ENCODE data around the gene GALNT14.

GALNT14 gene

DNA sequence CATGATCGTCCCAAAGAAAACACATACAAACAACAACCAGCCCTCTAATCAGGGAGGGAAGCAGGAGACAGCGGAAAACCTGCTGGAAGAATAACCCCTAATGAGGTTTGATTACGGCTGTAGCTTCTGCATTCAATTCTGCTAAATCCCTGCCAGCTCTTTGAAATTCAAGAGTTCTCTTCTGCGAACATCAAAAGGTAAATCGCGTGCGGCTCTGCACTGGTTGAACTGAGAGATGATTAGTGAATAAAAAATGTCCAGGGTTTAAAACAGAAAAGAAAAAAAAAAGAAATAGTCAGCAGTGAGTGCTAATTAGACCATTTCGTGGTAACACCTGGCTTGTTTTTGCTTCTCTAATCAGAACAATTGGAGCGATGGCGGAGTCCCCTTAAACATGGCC is 178.0 kb downstream of the GALNT14 start:
- TF ChIP-seq JUND (IDR thresholded peaks at IDR 0.05; ENCODE audit: low read depth), result no peak
- DNase-seq (ENCODE audit: low read depth in 1 of 2, low spot score in 1 of 2), result no peak
- in situ Hi-C loops (cut with HindIII; ENCODE audit: low pct_unique_long_range_greater_than_20kb, low sequenced_read_pairs), result no loop called here

DNA sequence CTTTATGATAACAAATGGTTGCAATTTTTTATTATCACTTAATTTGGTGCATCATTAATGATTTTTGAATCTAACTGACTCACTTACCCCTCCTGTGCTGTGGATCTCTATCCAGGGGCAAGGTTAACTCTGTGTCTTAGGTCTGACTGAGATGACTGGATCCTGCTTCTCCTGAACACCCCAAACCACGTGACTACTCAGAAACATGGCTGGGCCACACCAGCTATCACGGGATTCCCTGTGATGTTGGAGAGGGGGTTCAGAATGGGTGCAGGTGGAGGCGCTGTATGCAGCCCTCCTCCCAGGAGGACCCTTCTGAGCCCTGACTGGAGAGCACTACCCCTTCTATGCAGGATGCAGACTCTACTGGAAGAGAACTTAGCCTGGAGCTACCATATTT is 178.6 kb downstream of the GALNT14 start:
- no peak for TF ChIP-seq JUND (IDR thresholded peaks at IDR 0.05; ENCODE audit: low read depth)
- in situ Hi-C loops (cut with HindIII; ENCODE audit: low pct_unique_long_range_greater_than_20kb, low sequenced_read_pairs), result no loop called here
- DNase-seq (ENCODE audit: low read depth in 1 of 2, low spot score in 1 of 2), result no peak

DNA sequence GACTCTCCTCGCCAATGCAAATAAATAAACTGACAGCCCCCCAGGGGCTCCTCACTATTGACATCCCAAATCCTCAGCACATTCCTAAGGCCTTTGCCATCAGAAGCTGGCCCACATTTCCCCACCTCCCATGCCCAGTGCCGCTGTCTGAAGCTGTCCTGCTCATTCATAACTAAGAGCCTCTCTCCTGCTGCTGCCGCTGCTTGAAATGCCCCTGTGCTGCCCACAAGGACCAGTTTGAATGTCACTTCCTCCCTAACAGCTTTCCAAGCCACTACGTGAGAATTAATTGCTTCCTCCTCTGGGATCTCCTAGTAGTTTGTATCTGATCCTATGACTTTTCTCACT is 179.3 kb downstream of the GALNT14 start:
- in situ Hi-C loops (cut with HindIII; ENCODE audit: low pct_unique_long_range_greater_than_20kb, low sequenced_read_pairs), result no loop called here
- DNase-seq (ENCODE audit: low read depth in 1 of 2, low spot score in 1 of 2), result no peak
- no peak for TF ChIP-seq JUND (IDR thresholded peaks at IDR 0.05; ENCODE audit: low read depth)

DNA sequence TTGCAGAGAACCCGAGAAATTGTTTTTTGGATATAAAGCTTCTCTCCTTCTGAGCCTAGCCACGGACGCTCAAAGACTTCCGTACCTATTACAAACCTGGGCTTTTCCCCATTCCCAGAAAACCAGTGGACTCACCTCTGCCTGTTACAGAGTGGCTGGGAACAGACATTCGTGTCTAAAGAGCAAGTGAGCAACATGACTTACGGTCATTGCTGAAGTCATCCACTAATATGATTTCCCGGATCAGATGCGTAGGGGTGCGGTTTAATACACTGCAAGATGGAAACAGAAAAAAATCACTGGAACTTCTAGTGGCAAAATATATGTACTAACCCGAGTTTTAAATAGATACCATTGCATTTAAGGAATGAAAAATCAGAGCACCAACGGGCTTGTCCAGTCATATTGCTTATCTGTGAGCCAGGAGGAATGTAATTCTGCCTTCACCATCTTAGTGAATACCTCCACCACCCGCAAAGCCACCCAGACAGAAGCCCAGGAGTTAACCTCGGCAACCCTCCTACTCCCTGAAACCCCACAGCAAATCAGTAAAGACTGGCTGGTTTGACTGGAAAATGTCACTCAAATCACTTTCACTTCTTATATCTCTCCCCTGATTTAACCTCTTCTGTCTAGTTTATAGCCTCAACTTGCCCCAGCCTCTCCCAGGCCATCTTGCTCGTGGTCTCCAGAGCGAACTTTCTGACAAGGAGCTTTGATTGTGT is 179.9 kb downstream of the GALNT14 start:
- no peak for DNase-seq (ENCODE audit: low read depth in 1 of 2, low spot score in 1 of 2)
- in situ Hi-C loops (cut with HindIII; ENCODE audit: low pct_unique_long_range_greater_than_20kb, low sequenced_read_pairs), result no loop called here
- TF ChIP-seq JUND (IDR thresholded peaks at IDR 0.05; ENCODE audit: low read depth), result no peak

DNA sequence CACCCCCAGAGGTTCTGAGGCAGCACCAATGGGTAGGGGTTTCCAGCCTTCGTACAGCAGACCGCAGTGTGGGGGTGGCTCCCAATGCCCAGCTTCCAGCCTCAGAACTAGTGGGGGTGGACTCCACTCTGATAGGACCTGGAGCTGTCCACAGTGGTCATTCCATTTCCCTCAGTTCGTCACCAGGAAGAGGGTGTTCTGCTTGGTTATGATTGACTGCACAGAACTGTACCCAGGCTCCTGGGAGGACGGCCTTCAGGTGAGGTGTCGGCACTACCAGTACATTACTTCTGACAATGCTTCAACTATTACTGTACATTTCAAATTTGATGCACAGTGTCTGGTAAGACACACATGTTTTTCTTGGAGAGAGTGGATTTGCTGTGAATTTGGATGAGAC is 180.6 kb downstream of the GALNT14 start:
- no peak for TF ChIP-seq JUND (IDR thresholded peaks at IDR 0.05; ENCODE audit: low read depth)
- in situ Hi-C loops (cut with HindIII; ENCODE audit: low pct_unique_long_range_greater_than_20kb, low sequenced_read_pairs), result no loop called here
- DNase-seq (ENCODE audit: low read depth in 1 of 2, low spot score in 1 of 2), result no peak

DNA sequence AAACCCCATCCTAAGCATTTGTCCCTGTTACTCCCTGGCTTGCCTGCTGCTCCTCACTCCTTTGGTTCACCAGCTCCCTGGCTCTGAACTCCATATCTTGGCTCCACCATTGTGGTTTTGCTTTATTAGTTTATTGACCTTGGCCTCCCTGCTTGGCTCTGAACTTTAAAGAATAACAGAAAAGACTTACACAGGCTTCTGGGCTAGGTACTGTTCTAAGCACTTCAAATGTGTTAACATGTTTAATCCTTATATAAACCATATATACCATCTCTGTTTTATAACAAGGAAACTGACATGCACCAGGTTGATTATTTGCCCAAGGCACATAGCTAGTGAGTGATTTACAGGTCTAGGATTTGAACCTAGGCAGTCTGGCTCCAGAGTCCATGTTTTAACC is 181.2 kb downstream of the GALNT14 start:
- DNase-seq (ENCODE audit: low read depth in 1 of 2, low spot score in 1 of 2), result peak in 1 of 2 experiments; percentile 24
- no peak for TF ChIP-seq JUND (IDR thresholded peaks at IDR 0.05; ENCODE audit: low read depth)
- in situ Hi-C loops (cut with HindIII; ENCODE audit: low pct_unique_long_range_greater_than_20kb, low sequenced_read_pairs), result no loop called here

DNA sequence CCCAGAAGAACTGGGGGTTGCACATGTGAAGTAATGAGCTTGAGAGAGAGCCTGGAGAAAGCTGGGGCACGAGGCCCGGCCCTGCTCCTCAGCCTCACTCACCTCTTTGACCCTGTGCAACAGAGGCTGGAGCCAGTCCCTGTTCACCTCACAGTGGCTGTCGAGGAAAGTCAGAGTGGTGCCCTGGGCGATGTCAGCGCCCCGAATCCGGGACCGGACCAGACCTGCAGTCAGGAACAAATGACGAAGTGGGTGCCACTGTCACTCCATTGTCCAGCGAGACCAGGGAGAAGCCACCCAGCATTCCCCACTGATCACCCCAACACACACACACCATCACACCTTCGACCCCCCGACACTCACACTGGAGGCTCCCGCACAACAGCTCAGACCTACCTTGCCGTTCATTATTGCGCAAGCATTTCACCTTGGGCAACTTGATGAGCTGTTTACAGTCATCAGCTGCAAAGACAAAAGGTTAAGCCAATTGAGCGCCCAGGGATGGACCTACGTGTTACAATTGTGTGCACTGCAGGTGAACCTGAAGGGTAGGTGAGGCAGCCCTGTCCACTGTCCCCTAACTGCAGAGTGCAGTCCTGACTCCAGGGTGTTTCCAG is 182.6 kb downstream of the GALNT14 start:
- no peak for TF ChIP-seq JUND (IDR thresholded peaks at IDR 0.05; ENCODE audit: low read depth)
- in situ Hi-C loops (cut with HindIII; ENCODE audit: low pct_unique_long_range_greater_than_20kb, low sequenced_read_pairs), result no loop called here
- DNase-seq (ENCODE audit: low read depth in 1 of 2, low spot score in 1 of 2), result no peak

DNA sequence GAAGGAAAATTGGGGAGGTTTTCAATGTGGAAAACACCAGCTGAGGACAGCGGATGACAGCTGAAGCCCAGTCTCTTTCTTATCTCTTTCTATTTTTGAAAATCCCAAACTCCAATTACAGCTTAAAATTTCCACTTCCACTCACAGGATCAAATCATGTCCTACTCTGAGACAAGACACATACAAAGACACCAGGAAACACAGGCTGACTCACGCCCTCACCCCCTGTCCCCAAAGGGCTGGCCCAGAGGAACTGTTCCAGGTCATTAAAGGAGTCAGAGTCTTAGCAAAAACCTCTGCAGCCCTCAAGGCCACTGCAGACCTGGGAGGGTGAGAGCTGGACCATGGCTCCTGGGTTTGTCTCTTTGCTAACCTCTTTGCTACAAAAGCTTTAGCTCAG is 187.9 kb downstream of the GALNT14 start:
- no peak for DNase-seq (ENCODE audit: low read depth in 1 of 2, low spot score in 1 of 2)
- TF ChIP-seq JUND (IDR thresholded peaks at IDR 0.05; ENCODE audit: low read depth), result no peak
- in situ Hi-C loops (cut with HindIII; ENCODE audit: low pct_unique_long_range_greater_than_20kb, low sequenced_read_pairs), result no loop called here

DNA sequence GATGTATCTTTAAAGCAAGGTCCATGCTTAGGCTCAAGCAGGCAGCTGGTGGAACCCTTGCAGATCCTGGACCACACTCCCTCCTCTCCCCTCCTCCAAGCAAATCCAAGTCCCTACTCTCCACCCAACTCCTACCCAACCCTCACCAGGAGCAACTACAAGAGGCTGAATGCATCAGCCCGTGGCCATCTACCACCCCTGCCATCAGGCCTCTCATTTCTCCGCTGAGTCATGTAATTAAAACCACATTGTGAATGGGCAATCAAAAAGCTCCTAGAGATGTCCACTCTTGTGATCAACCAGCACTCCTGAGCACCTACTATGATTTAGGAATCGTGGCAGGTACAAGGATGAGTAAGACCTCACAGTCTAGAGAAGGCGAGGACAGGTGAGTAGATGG is 188.8 kb downstream of the GALNT14 start:
- no peak for DNase-seq (ENCODE audit: low read depth in 1 of 2, low spot score in 1 of 2)
- in situ Hi-C loops (cut with HindIII; ENCODE audit: low pct_unique_long_range_greater_than_20kb, low sequenced_read_pairs), result no loop called here

DNA sequence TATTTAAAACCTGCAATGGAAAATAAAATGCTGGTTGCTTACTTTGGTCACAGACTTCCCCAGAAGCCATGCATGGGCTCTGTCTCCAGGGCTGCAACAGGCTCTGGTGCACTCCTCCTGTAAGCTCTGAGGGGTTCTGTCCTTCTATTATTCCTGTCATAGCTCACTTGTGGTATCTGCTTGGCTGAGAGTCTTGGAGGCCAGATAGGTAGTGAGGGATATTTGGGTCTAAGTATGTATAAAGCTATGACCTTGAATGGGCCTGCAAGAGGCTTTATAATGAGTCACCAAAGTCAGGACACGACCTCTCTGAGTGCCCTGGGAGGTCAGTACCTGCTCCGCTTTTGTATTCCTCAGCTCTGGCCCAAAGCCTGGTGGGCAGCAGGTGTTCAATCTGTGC is 189.4 kb downstream of the GALNT14 start:
- DNase-seq (ENCODE audit: low read depth in 1 of 2, low spot score in 1 of 2), result no peak
- in situ Hi-C loops (cut with HindIII; ENCODE audit: low pct_unique_long_range_greater_than_20kb, low sequenced_read_pairs), result no loop called here
- no peak for TF ChIP-seq JUND (IDR thresholded peaks at IDR 0.05; ENCODE audit: low read depth)

More for the DNA sequence above, 188.8 kb downstream of the GALNT14 start:
- no peak for TF ChIP-seq JUND (IDR thresholded peaks at IDR 0.05; ENCODE audit: low read depth)

DNA sequence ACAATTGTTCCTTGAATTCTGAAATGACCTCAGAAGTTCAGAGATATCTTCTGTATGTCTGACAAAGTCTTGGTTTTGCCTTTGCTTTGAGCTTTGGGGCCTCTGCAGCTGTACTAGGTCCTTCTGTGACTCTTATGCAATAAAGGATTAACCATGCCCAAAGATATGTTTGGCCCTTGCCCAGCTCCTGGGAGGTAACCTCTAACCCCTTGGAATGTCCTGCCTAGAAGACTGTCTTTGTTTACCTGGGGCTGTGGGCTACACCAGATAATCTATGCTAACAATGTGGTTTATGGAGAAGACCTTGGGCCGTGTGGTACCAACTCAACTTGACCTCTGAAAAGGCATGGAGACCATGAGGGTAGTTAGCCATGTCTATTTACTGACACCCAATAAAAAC is 190.1 kb downstream of the GALNT14 start:
- no peak for TF ChIP-seq JUND (IDR thresholded peaks at IDR 0.05; ENCODE audit: low read depth)
- in situ Hi-C loops (cut with HindIII; ENCODE audit: low pct_unique_long_range_greater_than_20kb, low sequenced_read_pairs), result no loop called here
- no peak for DNase-seq (ENCODE audit: low read depth in 1 of 2, low spot score in 1 of 2)

DNA sequence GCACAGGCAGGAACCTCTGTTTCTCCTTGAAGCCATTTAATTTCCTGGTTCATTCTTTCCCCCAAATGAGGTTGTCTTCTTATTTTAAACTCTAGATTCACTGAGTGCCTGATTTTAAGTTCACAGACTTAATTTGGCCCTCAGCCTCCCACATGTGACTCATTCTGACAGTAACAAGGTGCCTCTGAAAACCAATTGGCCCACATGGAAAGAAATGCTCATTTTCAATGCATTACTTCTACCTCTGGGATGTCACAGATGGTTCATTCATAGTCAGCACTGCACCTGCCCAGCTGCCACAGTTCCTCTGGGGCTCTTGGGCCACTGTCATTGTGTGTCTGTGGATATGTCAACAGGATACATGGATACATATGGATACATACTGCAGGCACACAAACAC is 190.6 kb downstream of the GALNT14 start:
- TF ChIP-seq JUND (IDR thresholded peaks at IDR 0.05; ENCODE audit: low read depth), result no peak
- in situ Hi-C loops (cut with HindIII; ENCODE audit: low pct_unique_long_range_greater_than_20kb, low sequenced_read_pairs), result no loop called here
- DNase-seq (ENCODE audit: low read depth in 1 of 2, low spot score in 1 of 2), result no peak

DNA sequence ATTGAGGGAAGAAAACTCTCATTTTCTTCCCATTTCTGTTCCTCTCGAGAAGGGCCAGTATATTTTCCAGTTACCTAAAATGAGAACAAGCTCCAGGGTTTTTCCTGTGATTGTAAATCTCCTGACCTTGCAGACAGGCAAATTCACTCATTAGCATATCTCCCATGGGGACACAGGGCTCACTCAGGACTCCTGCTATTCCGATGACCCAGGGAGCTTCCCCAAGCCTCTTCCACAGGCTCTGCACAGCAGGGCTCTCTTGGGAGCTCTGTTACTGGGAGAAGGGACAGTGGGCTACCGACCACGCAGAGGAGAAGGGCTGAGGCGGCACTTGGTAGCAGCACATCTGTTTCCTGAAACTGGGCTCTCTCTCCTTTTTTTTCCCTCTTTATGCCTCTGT is 195.8 kb downstream of the GALNT14 start:
- in situ Hi-C loops (cut with HindIII; ENCODE audit: low pct_unique_long_range_greater_than_20kb, low sequenced_read_pairs), result no loop called here
- TF ChIP-seq JUND (IDR thresholded peaks at IDR 0.05; ENCODE audit: low read depth), result no peak
- DNase-seq (ENCODE audit: low read depth in 1 of 2, low spot score in 1 of 2), result no peak

DNA sequence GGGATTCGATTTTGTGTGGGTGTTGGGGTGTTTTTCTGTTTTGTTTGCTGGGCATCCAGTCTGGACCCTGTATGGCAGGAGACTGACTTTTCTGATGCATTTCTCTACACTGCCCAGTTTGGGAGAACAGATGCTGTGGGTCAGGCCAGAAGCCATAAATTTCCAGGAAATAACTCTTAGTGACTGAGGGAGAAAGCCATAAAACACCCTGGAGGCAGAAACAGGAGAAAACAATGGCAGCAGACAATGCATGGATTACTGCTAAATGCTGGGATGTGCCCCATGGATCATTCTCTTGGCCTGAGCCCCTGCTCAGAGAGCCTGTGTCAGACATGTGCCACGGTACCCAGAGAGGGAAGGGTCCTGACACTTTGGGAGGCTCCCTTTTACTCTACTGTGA is 197.4 kb downstream of the GALNT14 start:
- DNase-seq (ENCODE audit: low read depth in 1 of 2, low spot score in 1 of 2), result no peak
- in situ Hi-C loops (cut with HindIII; ENCODE audit: low pct_unique_long_range_greater_than_20kb, low sequenced_read_pairs), result no loop called here
- no peak for TF ChIP-seq JUND (IDR thresholded peaks at IDR 0.05; ENCODE audit: low read depth)

Measured in T47D (cell line).